T-cell (primary cell): Measurements from ENCODE around the gene GGPS1. TPM values are rescaled to one million over a fixed set of nuclear protein-coding genes. Genes with fewer than 3 reads are reported as not detected.
A peak's percentile ranks its signal among the peaks of the same experiment; 100 is the strongest.
"Not testable (repeated sequence)": the region's sequence is repeated elsewhere in the genome, so short reads cannot be mapped to it uniquely, and the experiment has no call there.

Experiments used
- ATAC-seq, 4 experiments: fragments of 200-7000 bp in 3 of 4; fragments of 150-1000 bp in 1 of 4; cut with Tn5 transposase; replicated peaks in 1 of 4; 1 replicate in 3 of 4; 2 replicates in 1 of 4; pipeline ENCODE4 v1.10.0; 2021; ENCODE audit warnings: moderate library complexity in 3 of 4, mild to moderate bottlenecking in 2 of 4, moderate number of reproducible peaks in 1 of 4
- CTCF ChIA-PET, 2 donors: fragments of 300-600 bp; sonication (Branson Sonifier 250); formaldehyde crosslinking; loops; one replicate each; lab custom pipeline; 2022; ENCODE audit warnings: antibody characterized with exemption in 2 of 2; lab: Charles Lee
- POLR2A ChIA-PET, 2 donors: fragments of 300-600 bp; sonication (Branson Sonifier 250); formaldehyde crosslinking; loops; one replicate each; lab custom pipeline; 2022; ENCODE audit warnings: antibody characterized with exemption in 2 of 2; lab: Charles Lee
- DNase-seq, 35 experiments: peaks; one replicate each; pipeline versions ENCODE4 v3.0.0 to v3.0.0-alpha.2; 2013 to 2023
- H3K27ac ChIP-seq: one replicate; pipeline ENCODE4 v1.5.1; 2013; ENCODE audit warnings: low read length
- H3K27me3 ChIP-seq, 2 experiments: replicated peaks in 1 of 2; 1 replicate in 1 of 2; 2 replicates in 1 of 2; pipeline versions ENCODE4 v1.6.1 to v1.7.0; 2013; ENCODE audit warnings: low read length in 1 of 2, mixed read lengths in 1 of 2; ENCODE audit not compliant: control insufficient read depth in 2 of 2, insufficient read depth in 2 of 2; ENCODE audit errors: extremely low read depth in 1 of 2
- H3K36me3 ChIP-seq, 2 donors: 1 replicate in 1 of 2; 2 replicates in 1 of 2; pipeline versions ENCODE4 v1.6.1 to v1.7.0; 2013; ENCODE audit warnings: low read length in 1 of 2; ENCODE audit not compliant: control insufficient read depth in 2 of 2, insufficient read depth in 1 of 2; ENCODE audit errors: extremely low read depth in 1 of 2
- H3K4me1 ChIP-seq, 2 experiments: 1 replicate in 1 of 2; 2 replicates in 1 of 2; pipeline versions ENCODE4 v1.6.1 to v1.7.0; 2013; ENCODE audit warnings: low read length in 2 of 2, mixed read lengths in 1 of 2; ENCODE audit not compliant: insufficient read depth in 2 of 2, control insufficient read depth in 1 of 2; ENCODE audit errors: extremely low read depth in 1 of 2
- H3K4me3 ChIP-seq, 2 donors: 1 replicate in 1 of 2; 2 replicates in 1 of 2; pipeline versions ENCODE4 v1.5.1 to v1.7.0; 2013; ENCODE audit warnings: mild to moderate bottlenecking in 2 of 2, low read length in 1 of 2, moderate library complexity in 1 of 2; ENCODE audit not compliant: control insufficient read depth in 1 of 2; ENCODE audit errors: extremely low read depth in 1 of 2
- H3K9me3 ChIP-seq: 2 replicates; pipeline ENCODE4 v1.7.0; 2013
- H3K27ac Mint-ChIP-seq, 2 donors: one replicate each; pipeline ENCODE4 v1.8.0; 2020 to 2021; ENCODE audit warnings: mild to moderate bottlenecking in 2 of 2, mixed read lengths in 2 of 2
- H3K27me3 Mint-ChIP-seq, 2 donors: one replicate each; pipeline ENCODE4 v1.8.0; 2021 to 2022; ENCODE audit warnings: mixed read lengths in 2 of 2
- H3K36me3 Mint-ChIP-seq: one replicate; pipeline ENCODE4 v1.8.0; 2021; ENCODE audit warnings: mixed read lengths
- H3K4me1 Mint-ChIP-seq, 3 donors: one replicate each; pipeline ENCODE4 v1.8.0; 2020 to 2022; ENCODE audit warnings: mixed read lengths in 3 of 3, mild to moderate bottlenecking in 1 of 3
- H3K4me3 Mint-ChIP-seq, 3 donors: one replicate each; pipeline ENCODE4 v1.8.0; 2020 to 2022; ENCODE audit warnings: mild to moderate bottlenecking in 3 of 3, mixed read lengths in 3 of 3, moderate library complexity in 3 of 3
- H3K9me3 Mint-ChIP-seq, 3 donors: one replicate each; pipeline ENCODE4 v1.8.0; 2020 to 2022; ENCODE audit warnings: mixed read lengths in 3 of 3
- WGBS: methylation state at CpG from one replicate; pipeline ENCODE4 v1.1.5; 2013; ENCODE audit warnings: missing lambda C conversion rate; ENCODE audit not compliant: insufficient coverage; 5-methylcytosine and 5-hydroxymethylcytosine counted together
- total RNA-seq, 35 experiments: library from RNA in 6 of 35; stranded (reverse) in 6 of 35; fragments of 120-200 nt in 1 of 35; gene quantifications; one replicate each; pipeline versions ENCODE4 v1.2.1 to v1.2.4 and lab custom pipeline; 2013 to 2026

GGPS1 gene
- total RNA-seq, 5 donors from 2014 or later (not counting 1 experiment from before 2014, with no cell fraction given) = 32.2 to 44.0 (median 39.8) TPM

DNA sequence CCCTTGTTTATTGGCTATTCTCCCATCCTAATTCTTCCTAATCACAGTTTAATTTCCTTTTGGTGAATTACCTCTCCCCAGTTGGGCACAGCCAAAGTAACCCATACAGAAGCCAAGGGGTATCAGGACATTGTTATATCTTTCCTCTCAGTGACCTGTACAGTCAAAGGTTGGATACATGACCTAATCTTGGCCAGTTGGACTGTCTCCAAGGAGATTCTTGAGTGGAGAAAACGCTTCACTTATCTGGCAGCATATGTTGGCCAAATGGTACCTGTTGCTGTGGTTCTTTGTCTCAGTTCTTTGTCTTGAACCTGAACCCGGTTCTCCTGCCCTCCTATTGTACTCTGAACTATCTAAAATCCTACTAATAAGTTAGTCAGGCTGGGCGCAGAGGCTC, 23.5 kb downstream of the GGPS1 start:
- Mint-ChIP-seq H3K9me3 (no peaks in the 10 kb centered on the region), H3K27me3 (no peaks in the 10 kb centered on the region), H3K4me3 (no peak overlapping the region), H3K36me3 (peaks cover 3% of the 10 kb centered on the region), H3K27ac (no peak overlapping the region), H3K4me1 (peaks cover 0 to 2% (median 0%) of the 10 kb centered on the region in 3 donors)
- Histone ChIP-seq H3K36me3 (no peaks in the 10 kb centered on the region), H3K27me3 (no peaks in the 10 kb centered on the region), H3K9me3 (no peaks in the 10 kb centered on the region), H3K27ac (no peak overlapping the region), H3K4me3 (no peak overlapping the region), H3K4me1 (no peaks in the 10 kb centered on the region)
- CTCF ChIA-PET = interaction anchor here in 1 of 2 donors (0.7 kb wide), 1 partner anchor 40 kb away, joined by 3 read pairs; no protein-coding TSS in a partner anchor
- POLR2A ChIA-PET = no interaction called here
- ATAC-seq = no peak
- DNase-seq = no peak
- WGBS = 100% methylated on average over 1 of the region's 3 CpGs

DNA sequence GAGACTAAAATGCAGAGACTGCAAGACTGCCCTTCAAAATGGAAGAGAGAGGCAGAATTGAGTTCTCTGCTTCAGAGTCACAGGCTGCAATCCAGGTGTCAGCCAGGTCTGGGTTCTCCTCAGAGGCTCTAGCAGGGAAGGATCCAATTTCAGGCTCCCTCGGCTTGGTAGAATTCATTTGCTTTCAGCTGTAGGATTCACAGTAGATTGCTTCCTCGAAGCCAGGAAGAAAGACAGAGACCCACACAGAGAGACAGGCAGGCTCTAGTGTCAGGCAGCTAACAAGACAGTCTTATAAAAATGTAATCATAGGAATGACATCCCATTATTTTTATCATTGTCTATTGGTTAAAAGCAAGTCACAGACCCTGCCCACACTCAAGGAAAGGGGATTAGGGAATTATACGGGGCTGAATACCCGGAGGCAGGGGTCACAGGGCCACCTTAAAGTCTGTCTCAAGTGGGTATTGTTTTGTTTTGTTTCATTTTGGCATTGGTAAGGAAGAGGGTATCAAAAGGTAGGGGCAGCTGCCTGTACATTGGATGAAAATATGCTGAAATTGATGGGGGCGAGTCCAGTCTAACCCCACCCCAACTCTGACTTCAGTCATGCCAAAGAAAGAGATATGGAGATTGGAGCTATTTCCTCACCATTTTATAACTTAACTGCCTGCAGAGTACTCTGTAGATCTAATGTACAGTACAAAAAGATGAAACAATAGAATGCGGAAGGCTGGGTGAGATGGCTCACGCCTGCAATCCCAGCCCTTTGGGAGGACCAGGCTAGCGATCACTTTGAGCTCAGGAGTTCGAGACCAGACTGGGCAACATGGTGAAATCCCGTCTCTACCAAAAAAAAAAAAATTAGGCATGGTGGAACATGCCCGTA, 29.4 kb downstream of the GGPS1 start:
- Histone ChIP-seq H3K9me3 (no peaks in the 10 kb centered on the region), H3K36me3 (no peaks in the 10 kb centered on the region), H3K27me3 (peaks cover 0 to 3% of the 10 kb centered on the region in 2 experiments), H3K4me3 (no peak overlapping the region), H3K27ac (no peak overlapping the region), H3K4me1 (no peaks in the 10 kb centered on the region)
- DNase-seq (no peak), ATAC-seq (no peak)
- H3K9me3 Mint-ChIP-seq = no peaks in the 10 kb centered on the region
- H3K27ac Mint-ChIP-seq = no peak overlapping the region
- WGBS = 90% methylated on average over 5 of the region's 11 CpGs
- ChIA-PET POLR2A (interaction anchor here in 1 of 2 donors (0.7 kb wide), 2 partner anchors 39 to 78 kb away, joined by 9 to 10 read pairs; no protein-coding TSS in a partner anchor), CTCF (interaction anchor here in 1 of 2 donors (0.6 to 0.9 kb wide), 2 partner anchors 123 to 261 kb away, joined by 3 to 5 read pairs; no protein-coding TSS in a partner anchor)
- peaks cover 0 to 2% (median 0%) of the 10 kb centered on the region in 3 donors for H3K4me1 Mint-ChIP-seq
- H3K4me3 Mint-ChIP-seq = no peak overlapping the region
- H3K27me3 Mint-ChIP-seq = no peaks in the 10 kb centered on the region
- no peaks in the 10 kb centered on the region for H3K36me3 Mint-ChIP-seq

DNA sequence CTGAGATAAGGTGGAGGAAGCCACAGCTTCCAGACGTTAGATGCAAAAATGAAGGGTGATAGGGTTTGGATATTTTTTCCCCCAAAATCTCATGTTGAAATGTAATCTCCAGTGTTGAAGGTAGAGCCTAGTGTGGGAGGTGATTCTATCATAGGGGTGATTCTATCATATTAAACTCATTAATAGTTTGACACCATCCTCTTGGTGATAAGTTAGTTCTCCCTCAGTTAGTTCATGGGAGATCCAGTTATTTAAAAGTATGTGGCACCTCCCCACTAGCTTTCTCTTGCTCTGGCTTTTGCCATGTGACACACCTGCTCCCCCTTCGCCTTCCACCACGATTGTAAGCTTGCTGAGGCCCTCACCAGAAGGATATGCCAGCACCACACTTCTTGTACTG, 30.5 kb downstream of the GGPS1 start:
- POLR2A ChIA-PET = interaction anchor here in 1 of 2 donors (0.7 kb wide), 1 partner anchor 14 kb away, joined by 6 read pairs; no protein-coding TSS in a partner anchor
- CTCF ChIA-PET = no interaction called here
- Histone ChIP-seq H3K4me1 (no peaks in the 10 kb centered on the region), H3K27me3 (peaks cover 0 to 3% of the 10 kb centered on the region in 2 experiments), H3K27ac (no peak overlapping the region), H3K9me3 (no peaks in the 10 kb centered on the region), H3K36me3 (no peaks in the 10 kb centered on the region), H3K4me3 (no peak overlapping the region)
- DNase-seq (no peak), ATAC-seq (no peak)
- no CpG with 5 or more reads among the region's 3 CpGs for WGBS
- H3K27me3 Mint-ChIP-seq = no peaks in the 10 kb centered on the region
- no peaks in the 10 kb centered on the region for H3K9me3 Mint-ChIP-seq
- H3K36me3 Mint-ChIP-seq = no peaks in the 10 kb centered on the region
- no peak overlapping the region for H3K4me3 Mint-ChIP-seq
- H3K27ac Mint-ChIP-seq = no peak overlapping the region
- H3K4me1 Mint-ChIP-seq = peaks cover 0 to 2% (median 0%) of the 10 kb centered on the region in 3 donors

DNA sequence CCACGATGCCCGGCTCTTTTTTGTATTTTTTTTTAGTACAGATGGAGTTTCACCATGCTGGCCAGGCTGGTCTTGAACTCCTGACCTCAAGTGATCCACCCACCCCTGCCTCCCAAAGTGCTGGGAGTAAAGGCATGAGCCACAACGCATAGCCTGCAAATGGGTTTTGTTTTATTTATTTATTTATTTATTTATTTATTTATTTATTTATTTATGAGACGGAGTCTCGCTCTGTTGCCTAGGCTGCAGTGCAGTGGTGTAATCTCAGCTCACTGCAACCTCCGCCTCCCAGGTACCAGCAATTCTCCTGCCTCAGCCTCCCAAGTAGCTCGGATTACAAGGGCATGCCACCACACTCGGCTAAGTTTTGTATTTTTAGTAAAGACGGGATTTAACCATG, 35.8 kb downstream of the GGPS1 start:
- H3K36me3 Mint-ChIP-seq, H3K27ac ChIP-seq, DNase-seq, H3K9me3 ChIP-seq, CTCF ChIA-PET, H3K27me3 Mint-ChIP-seq, H3K4me3 ChIP-seq, H3K4me3 Mint-ChIP-seq, ATAC-seq, POLR2A ChIA-PET, H3K9me3 Mint-ChIP-seq, H3K27me3 ChIP-seq, H3K27ac Mint-ChIP-seq, H3K36me3 ChIP-seq: not testable (repeated sequence)
- 100% methylated on average over 2 of the region's 9 CpGs for WGBS
- H3K4me1 Mint-ChIP-seq = peaks cover 29 to 33% (median 30%) of the 10 kb centered on the region in 3 donors
- H3K4me1 ChIP-seq = peaks cover 4 to 10% of the 10 kb centered on the region in 2 experiments

DNA sequence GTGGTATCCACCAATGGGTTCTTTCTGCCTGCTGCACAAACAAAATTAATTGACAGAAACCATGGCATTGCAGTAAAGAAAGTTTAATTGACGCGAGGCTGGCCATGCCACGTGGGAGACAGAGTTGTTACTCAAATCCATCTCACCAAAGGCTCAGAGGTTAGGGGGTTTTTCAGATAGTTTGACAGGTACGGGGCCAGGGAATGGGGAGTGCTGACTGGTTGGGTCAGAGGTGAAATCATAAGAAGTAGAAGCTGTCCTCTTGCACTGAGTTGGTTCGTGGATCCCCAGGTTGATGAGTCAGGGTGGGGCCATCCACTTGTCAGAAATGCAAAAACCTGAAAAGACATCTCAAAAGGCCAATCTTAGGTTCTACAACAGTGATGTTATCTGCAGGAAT, 37.9 kb downstream of the GGPS1 start:
- Histone ChIP-seq H3K4me1 (peaks cover 4 to 10% of the 10 kb centered on the region in 2 experiments), H3K9me3 (no peaks in the 10 kb centered on the region), H3K27me3 (no peaks in the 10 kb centered on the region), H3K36me3 (no peaks in the 10 kb centered on the region), H3K4me3 (no peak overlapping the region), H3K27ac (peak overlapping the region; percentile 64)
- H3K27me3 Mint-ChIP-seq = no peaks in the 10 kb centered on the region
- H3K9me3 Mint-ChIP-seq = no peaks in the 10 kb centered on the region
- WGBS = 100% methylated on average over 1 of the region's 5 CpGs
- H3K4me3 Mint-ChIP-seq = peak overlapping the region; percentile 97 to 99 (median 99)
- no peaks in the 10 kb centered on the region for H3K36me3 Mint-ChIP-seq
- DNase-seq = peak in 2 of 35 experiments; percentile 1 to 12
- POLR2A ChIA-PET = no interaction called here
- peak overlapping the region; percentile 89 to 94 for H3K27ac Mint-ChIP-seq
- H3K4me1 Mint-ChIP-seq = peaks cover 33 to 39% (median 34%) of the 10 kb centered on the region in 3 donors
- ATAC-seq = no peak
- CTCF ChIA-PET = no interaction called here
